GM12878 (cell line): ENCODE results near the gene LRRC51.

ENCODE experiments used
- CREB1 ChIP-seq: IDR thresholded peaks from 2 replicates; pipeline ENCODE4 v1.6.1; 2012; ENCODE audit warnings: low read depth, mild to moderate bottlenecking, inconsistent platforms
- POLR2A ChIP-seq: IDR thresholded peaks from 2 replicates; pipeline ENCODE4 v1.6.1; 2011; ENCODE audit warnings: low read depth, mild to moderate bottlenecking, low read length
- POLR2AphosphoS2 ChIP-seq: IDR thresholded peaks from 2 replicates; pipeline ENCODE4 v1.6.1; 2011; ENCODE audit warnings: low read depth, mild to moderate bottlenecking, low read length, improper control_type of control experiment, moderate library complexity
- SMC3 ChIP-seq: IDR thresholded peaks from 2 replicates; pipeline ENCODE4 v1.6.1; 2011; ENCODE audit warnings: low read length, improper control_type of control experiment, borderline replicate concordance
- SREBF1 ChIP-seq: IDR thresholded peaks from 2 replicates; pipeline ENCODE4 v1.6.1; 2012; ENCODE audit warnings: mild to moderate bottlenecking, low read length
- ZNF622 ChIP-seq: fragments of 450-650 bp; IDR thresholded peaks from 2 replicates; pipeline ENCODE4 v1.6.1; 2017; ENCODE audit warnings: mild to moderate bottlenecking, inconsistent platforms
- TF ChIP-seq, protein P1 (sequence below), 3 experiments: IDR thresholded peaks in 2 of 3; conservative IDR thresholded peaks in 1 of 3; 2 replicates each; pipeline ENCODE4 v1.5.1; 2011; ENCODE audit warnings: low read depth in 3 of 3, low read length in 3 of 3, mild to moderate bottlenecking in 3 of 3, control low read depth in 2 of 3, moderate library complexity in 2 of 3, inconsistent platforms in 1 of 3, mixed read lengths in 1 of 3; ENCODE audit not compliant: control insufficient read depth in 2 of 3, insufficient read depth in 1 of 3; ENCODE audit errors: extremely low read depth in 1 of 3

DNA sequence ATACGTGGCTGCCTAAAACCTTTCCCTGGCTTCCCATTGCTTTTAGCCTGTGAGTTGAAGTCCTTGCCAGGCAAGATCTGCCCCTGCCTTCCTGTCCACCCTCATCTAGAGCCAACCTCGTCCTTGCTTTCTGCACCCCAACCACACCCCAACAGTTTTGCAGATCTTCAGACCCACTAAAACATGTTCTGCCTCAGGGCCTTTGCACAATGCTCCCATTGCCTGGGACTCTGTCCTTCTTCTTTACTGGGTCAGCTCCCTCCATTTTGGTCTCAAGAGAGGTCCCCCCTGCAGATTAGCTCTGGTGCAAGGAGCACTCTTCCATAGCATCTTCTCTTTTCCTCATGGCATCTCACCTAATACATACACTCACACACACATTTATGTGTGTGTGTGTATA lies 40.3 kb downstream of the LRRC51 start:
- TF ChIP-seq ZNF622 (no peak), SREBF1 (no peak), POLR2AphosphoS2 (no peak), POLR2A (no peak), CREB1 (no peak), SMC3 (no peak)
- TF ChIP-seq, protein P1, sequence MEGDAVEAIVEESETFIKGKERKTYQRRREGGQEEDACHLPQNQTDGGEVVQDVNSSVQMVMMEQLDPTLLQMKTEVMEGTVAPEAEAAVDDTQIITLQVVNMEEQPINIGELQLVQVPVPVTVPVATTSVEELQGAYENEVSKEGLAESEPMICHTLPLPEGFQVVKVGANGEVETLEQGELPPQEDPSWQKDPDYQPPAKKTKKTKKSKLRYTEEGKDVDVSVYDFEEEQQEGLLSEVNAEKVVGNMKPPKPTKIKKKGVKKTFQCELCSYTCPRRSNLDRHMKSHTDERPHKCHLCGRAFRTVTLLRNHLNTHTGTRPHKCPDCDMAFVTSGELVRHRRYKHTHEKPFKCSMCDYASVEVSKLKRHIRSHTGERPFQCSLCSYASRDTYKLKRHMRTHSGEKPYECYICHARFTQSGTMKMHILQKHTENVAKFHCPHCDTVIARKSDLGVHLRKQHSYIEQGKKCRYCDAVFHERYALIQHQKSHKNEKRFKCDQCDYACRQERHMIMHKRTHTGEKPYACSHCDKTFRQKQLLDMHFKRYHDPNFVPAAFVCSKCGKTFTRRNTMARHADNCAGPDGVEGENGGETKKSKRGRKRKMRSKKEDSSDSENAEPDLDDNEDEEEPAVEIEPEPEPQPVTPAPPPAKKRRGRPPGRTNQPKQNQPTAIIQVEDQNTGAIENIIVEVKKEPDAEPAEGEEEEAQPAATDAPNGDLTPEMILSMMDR (IDR thresholded peaks at IDR 0.05 in 2 of 3, conservative IDR thresholded peaks at IDR 0.05 in 1 of 3; ENCODE audit: control insufficient read depth in 2 of 3, extremely low read depth in 1 of 3, insufficient read depth in 1 of 3, low read depth in 3 of 3, low read length in 3 of 3): no peak
